Caco-2 (cell line): ENCODE data around the gene DLL1. TPM values are rescaled to one million over a fixed set of nuclear protein-coding genes. Genes with fewer than 3 reads are reported as not detected.

Source experiments
- BruUV-seq: library from RNA; stranded (reverse); fragments of 400-500 nt; replicated peaks from 2 replicates; lab custom pipeline; 2021; lab: Mats Ljungman, UMichigan
- CTCF ChIA-PET: fragments of 300-600 bp; sonication (Branson Sonifier 250); formaldehyde crosslinking; loops from one replicate; lab custom pipeline; 2022; ENCODE audit warnings: antibody characterized with exemption; lab: Charles Lee
- POLR2A ChIA-PET: fragments of 300-600 bp; sonication (Branson Sonifier 250); formaldehyde crosslinking; loops from one replicate; lab custom pipeline; 2022; ENCODE audit warnings: antibody characterized with exemption; lab: Charles Lee
- DNase-seq, 2 experiments: peaks; one replicate each; pipeline versions ENCODE4 v3.0.0 to v3.0.0-alpha.2; 2020 to 2022
- H3K27me3 ChIP-seq: replicated peaks from 2 replicates; pipeline ENCODE4 v1.6.0; 2011; ENCODE audit warnings: low read length; ENCODE audit not compliant: control insufficient read depth, insufficient read depth
- H3K36me3 ChIP-seq: 2 replicates; pipeline ENCODE4 v1.5.1; 2011; ENCODE audit warnings: low read length; ENCODE audit not compliant: control insufficient read depth, insufficient read depth
- H3K4me1 ChIP-seq: fragments of 250-450 bp; sonication (Bioruptor Pico); 2 replicates; pipeline ENCODE4 v1.5.1; 2020; ENCODE audit warnings: mild to moderate bottlenecking
- H3K4me3 ChIP-seq: 2 replicates; pipeline ENCODE4 v1.5.1; 2011; ENCODE audit warnings: low read depth, mild to moderate bottlenecking, control low read depth, low read length
- H3K9me3 ChIP-seq: fragments of 250-450 bp; sonication (Bioruptor Pico); 2 replicates; pipeline ENCODE4 v1.5.1; 2020; ENCODE audit warnings: mild to moderate bottlenecking, moderate library complexity
- H3K27ac Mint-ChIP-seq: one replicate; pipeline ENCODE4 v1.8.0; 2022; ENCODE audit warnings: mixed read lengths; ENCODE audit not compliant: unreplicated experiment
- H3K27me3 Mint-ChIP-seq: one replicate; pipeline ENCODE4 v1.8.0; 2022; ENCODE audit warnings: mixed read lengths; ENCODE audit not compliant: insufficient read depth, unreplicated experiment
- H3K36me3 Mint-ChIP-seq: one replicate; pipeline ENCODE4 v1.8.0; 2022; ENCODE audit warnings: mild to moderate bottlenecking, mixed read lengths; ENCODE audit not compliant: insufficient read depth, unreplicated experiment
- H3K4me1 Mint-ChIP-seq: one replicate; pipeline ENCODE4 v1.8.0; 2022; ENCODE audit warnings: low read depth, mixed read lengths; ENCODE audit not compliant: unreplicated experiment
- H3K4me3 Mint-ChIP-seq: one replicate; pipeline ENCODE4 v1.8.0; 2022; ENCODE audit warnings: mild to moderate bottlenecking, moderate library complexity, mixed read lengths; ENCODE audit not compliant: unreplicated experiment
- H3K9me3 Mint-ChIP-seq: one replicate; pipeline ENCODE4 v1.8.0; 2022; ENCODE audit warnings: mixed read lengths; ENCODE audit not compliant: unreplicated experiment
- intact Hi-C: fragments of 100-400 bp; cut with micrococcal nuclease; formaldehyde crosslinking; loops from one replicate; pipeline ENCODE4 v1.10.0; 2022; ENCODE audit not compliant: unreplicated experiment
- total RNA-seq: library from RNA; stranded (reverse); gene quantifications from 2 replicates; pipeline ENCODE4 v1.2.3, GENCODE V29; 2022
- TF ChIP-seq, protein P1 (sequence below), 2 experiments: fragments of 200-600 bp in 1 of 2; IDR thresholded peaks; 1 replicate in 1 of 2; 2 replicates in 1 of 2; pipeline versions ENCODE4 v1.5.1 to v1.8.0; 2011 to 2022; ENCODE audit warnings: antibody characterized with exemption in 1 of 2, control low read depth in 1 of 2, inconsistent platforms in 1 of 2, low read depth in 1 of 2, low read length in 1 of 2, mild to moderate bottlenecking in 1 of 2, moderate library complexity in 1 of 2; ENCODE audit not compliant: insufficient read depth in 1 of 2, severe bottlenecking in 1 of 2, unreplicated experiment in 1 of 2

Gene DLL1
- total RNA-seq, 1 experiment from 2014 or later, result 6.6 TPM

- Histone ChIP-seq H3K9me3 (peaks cover 5% of the 10 kb centered on the region; the same call in 1 of the 2 replicates), H3K4me1 (peaks cover 14% of the 10 kb centered on the region), H3K4me3 (no peak overlapping the region), H3K27me3 (peaks cover 5% of the 10 kb centered on the region), H3K36me3 (no peaks in the 10 kb centered on the region)
- POLR2A ChIA-PET, result no interaction called here
- no peak for DNase-seq
- intact Hi-C loops, result loop anchor here (10.0 kb wide), 1 partner anchor 144 kb away; no protein-coding TSS in a partner anchor
- BruUV-seq, result no TSS peak
- Mint-ChIP-seq H3K9me3 (no peaks in the 10 kb centered on the region), H3K4me3 (no peak overlapping the region), H3K4me1 (no peaks in the 10 kb centered on the region), H3K27me3 (peaks cover 10% of the 10 kb centered on the region), H3K27ac (no peak overlapping the region), H3K36me3 (no peaks in the 10 kb centered on the region)
- TF ChIP-seq, protein P1, sequence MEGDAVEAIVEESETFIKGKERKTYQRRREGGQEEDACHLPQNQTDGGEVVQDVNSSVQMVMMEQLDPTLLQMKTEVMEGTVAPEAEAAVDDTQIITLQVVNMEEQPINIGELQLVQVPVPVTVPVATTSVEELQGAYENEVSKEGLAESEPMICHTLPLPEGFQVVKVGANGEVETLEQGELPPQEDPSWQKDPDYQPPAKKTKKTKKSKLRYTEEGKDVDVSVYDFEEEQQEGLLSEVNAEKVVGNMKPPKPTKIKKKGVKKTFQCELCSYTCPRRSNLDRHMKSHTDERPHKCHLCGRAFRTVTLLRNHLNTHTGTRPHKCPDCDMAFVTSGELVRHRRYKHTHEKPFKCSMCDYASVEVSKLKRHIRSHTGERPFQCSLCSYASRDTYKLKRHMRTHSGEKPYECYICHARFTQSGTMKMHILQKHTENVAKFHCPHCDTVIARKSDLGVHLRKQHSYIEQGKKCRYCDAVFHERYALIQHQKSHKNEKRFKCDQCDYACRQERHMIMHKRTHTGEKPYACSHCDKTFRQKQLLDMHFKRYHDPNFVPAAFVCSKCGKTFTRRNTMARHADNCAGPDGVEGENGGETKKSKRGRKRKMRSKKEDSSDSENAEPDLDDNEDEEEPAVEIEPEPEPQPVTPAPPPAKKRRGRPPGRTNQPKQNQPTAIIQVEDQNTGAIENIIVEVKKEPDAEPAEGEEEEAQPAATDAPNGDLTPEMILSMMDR (IDR thresholded peaks at IDR 0.05; ENCODE audit: insufficient read depth in 1 of 2, low read depth in 1 of 2, low read length in 1 of 2, severe bottlenecking in 1 of 2, unreplicated experiment in 1 of 2), result no peak
- CTCF ChIA-PET, result no interaction called here
Observed at GRCh38 chr6:170298688-170299087, 7.8 kb upstream of the DLL1 start.

DNA sequence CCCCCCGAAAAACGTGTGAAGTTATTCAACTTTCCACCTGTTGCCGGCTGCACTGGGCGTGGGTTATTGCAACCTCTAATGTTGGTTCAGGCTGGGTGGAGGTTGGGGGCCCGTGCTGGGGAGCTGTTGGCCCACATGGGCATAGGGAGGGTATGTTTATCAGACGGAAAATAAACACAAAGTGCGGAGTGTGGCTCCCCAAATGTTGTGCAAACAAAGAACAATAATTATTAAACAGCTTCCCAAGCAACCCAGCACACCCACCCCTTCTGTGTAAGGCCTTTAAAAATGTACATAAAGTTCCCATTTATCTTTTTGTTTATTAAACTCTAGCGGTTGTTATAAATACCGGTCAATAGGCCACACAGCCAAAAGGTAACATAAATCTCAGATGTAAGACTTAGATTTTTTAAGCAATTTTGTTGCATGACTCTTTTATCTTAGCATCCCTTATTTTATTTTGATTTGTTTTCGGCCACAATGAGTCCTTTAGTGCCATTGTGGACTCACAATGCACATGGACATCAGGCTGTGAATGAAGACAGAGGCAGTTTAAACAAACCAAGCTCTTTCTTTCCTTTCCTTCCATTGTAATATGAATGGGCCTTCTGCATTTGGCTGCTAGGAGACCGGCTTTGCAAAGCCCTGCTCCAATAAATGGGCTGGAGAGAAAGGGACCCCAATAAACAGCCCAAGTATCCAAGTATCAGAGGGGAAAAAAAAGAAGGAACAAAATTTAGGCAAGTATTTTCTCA lies 6.9 kb upstream of the DLL1 start:
- Mint-ChIP-seq H3K36me3 (no peaks in the 10 kb centered on the region), H3K27me3 (peaks cover 18% of the 10 kb centered on the region), H3K4me1 (no peaks in the 10 kb centered on the region), H3K4me3 (peak overlapping the region; percentile 59), H3K27ac (no peak overlapping the region), H3K9me3 (no peaks in the 10 kb centered on the region)
- ChIA-PET CTCF (no interaction called here), POLR2A (no interaction called here)
- Histone ChIP-seq H3K36me3 (no peaks in the 10 kb centered on the region), H3K9me3 (peaks cover 5% of the 10 kb centered on the region; the same call in 1 of the 2 replicates), H3K4me1 (peaks cover 15% of the 10 kb centered on the region), H3K27me3 (peaks cover 5% of the 10 kb centered on the region), H3K4me3 (no peak overlapping the region)
- no peak for DNase-seq
- no TSS peak for BruUV-seq
- intact Hi-C loops, result loop anchor here (10.0 kb wide), 1 partner anchor 143 kb away; no protein-coding TSS in a partner anchor
- TF ChIP-seq, protein P1 (IDR thresholded peaks at IDR 0.05; ENCODE audit: insufficient read depth in 1 of 2, low read depth in 1 of 2, low read length in 1 of 2, severe bottlenecking in 1 of 2, unreplicated experiment in 1 of 2), result no peak

DNA sequence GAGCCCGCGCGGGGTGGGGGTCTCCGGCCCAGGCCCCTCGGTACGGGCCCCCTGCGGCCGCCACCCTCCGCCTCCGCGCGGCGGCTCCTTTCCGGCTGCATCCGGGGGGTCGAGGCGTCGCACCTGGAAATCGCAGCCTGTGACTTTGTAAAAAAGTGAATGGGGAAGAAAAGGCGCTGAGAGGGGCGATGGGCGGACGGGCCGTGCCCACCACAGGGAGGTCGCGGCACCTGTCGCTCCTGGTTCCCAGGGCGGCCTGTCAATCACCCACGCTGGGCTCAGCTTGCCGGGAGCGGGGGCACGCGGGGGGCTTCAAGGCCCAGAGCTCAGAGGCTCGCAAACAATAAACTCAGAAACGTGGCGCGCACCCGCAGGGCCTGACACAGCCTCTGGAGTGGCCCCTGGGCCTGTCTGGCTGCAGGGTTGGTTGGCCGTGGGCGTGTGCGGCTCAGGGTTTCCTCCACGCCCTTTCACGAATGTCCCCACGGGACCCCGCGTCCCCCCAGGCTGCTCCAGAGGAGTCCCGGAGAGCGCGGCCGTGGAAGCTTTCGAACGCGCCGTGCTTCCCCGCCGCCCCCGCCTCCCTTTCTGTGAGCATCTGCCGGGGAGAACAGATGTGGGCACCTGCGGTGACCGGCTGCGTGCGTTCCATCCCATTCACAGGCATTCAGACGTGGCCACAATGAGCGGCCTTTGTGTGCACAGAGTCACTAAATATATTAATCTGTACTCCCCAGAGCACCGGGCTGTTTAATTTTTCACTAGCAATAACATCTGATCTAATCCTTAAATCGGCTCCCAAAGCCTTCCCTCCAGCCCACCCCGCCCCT lies 6.1 kb upstream of the DLL1 start:
- Mint-ChIP-seq H3K9me3 (no peaks in the 10 kb centered on the region), H3K27ac (no peak overlapping the region)
- BruUV-seq, result no TSS peak

More for the DNA sequence above, 6.1 kb upstream of the DLL1 start:
- Histone ChIP-seq H3K9me3 (peaks cover 5% of the 10 kb centered on the region; the same call in 1 of the 2 replicates), H3K27me3 (peaks cover 7% of the 10 kb centered on the region), H3K4me3 (peak overlapping the region; percentile 64), H3K36me3 (no peaks in the 10 kb centered on the region), H3K4me1 (peaks cover 18% of the 10 kb centered on the region)
- TF ChIP-seq, protein P1 (IDR thresholded peaks at IDR 0.05; ENCODE audit: insufficient read depth in 1 of 2, low read depth in 1 of 2, low read length in 1 of 2, severe bottlenecking in 1 of 2, unreplicated experiment in 1 of 2), result no peak
- intact Hi-C loops, result loop anchor here (10.0 kb wide), 1 partner anchor 142 kb away; no protein-coding TSS in a partner anchor
- POLR2A ChIA-PET, result no interaction called here
- H3K36me3 Mint-ChIP-seq, result peaks cover 2% of the 10 kb centered on the region
- peak overlapping the region; percentile 59 for H3K4me3 Mint-ChIP-seq
- H3K4me1 Mint-ChIP-seq, result peaks cover 6% of the 10 kb centered on the region
- H3K27me3 Mint-ChIP-seq, result peaks cover 26% of the 10 kb centered on the region
- CTCF ChIA-PET, result no interaction called here
- DNase-seq, result no peak
